ENCODE results near the gene NLRC5.

NLRC5 gene

DNA sequence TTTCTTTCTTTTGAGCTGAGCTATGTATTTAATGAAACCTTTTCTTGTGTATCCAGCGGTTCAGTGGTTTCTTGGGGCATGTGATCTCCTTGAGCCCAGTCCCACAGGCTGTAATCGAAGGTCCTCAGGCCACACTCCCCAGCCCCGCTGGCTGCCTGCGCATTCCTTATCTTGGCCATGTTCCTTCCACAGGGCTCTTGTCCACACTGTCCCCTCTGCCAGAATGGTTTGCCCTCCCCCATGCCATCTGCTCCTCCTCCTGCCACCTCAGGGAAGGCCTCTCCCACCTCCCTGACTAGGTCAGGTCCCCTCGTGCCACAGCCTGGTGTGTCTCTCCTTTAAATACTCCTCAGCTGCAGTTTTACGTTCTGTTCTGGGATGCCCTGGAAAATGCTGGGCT, 12.1 kb upstream of the NLRC5 start:
- peaks cover 15% of the 10 kb centered on the region for H3K4me1 ChIP-seq (ENCODE audit: low read length)
- TF ChIP-seq, protein P1, sequence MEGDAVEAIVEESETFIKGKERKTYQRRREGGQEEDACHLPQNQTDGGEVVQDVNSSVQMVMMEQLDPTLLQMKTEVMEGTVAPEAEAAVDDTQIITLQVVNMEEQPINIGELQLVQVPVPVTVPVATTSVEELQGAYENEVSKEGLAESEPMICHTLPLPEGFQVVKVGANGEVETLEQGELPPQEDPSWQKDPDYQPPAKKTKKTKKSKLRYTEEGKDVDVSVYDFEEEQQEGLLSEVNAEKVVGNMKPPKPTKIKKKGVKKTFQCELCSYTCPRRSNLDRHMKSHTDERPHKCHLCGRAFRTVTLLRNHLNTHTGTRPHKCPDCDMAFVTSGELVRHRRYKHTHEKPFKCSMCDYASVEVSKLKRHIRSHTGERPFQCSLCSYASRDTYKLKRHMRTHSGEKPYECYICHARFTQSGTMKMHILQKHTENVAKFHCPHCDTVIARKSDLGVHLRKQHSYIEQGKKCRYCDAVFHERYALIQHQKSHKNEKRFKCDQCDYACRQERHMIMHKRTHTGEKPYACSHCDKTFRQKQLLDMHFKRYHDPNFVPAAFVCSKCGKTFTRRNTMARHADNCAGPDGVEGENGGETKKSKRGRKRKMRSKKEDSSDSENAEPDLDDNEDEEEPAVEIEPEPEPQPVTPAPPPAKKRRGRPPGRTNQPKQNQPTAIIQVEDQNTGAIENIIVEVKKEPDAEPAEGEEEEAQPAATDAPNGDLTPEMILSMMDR (IDR thresholded peaks at IDR 0.05; ENCODE audit: low read length) = no peak
- no peak for TF ChIP-seq EZH2 (optimal IDR thresholded peaks at IDR 0.05; ENCODE audit: low read depth, low read length)
- TF ChIP-seq EZH2phosphoT487 (IDR thresholded peaks at IDR 0.05; ENCODE audit: low read length) = no peak

GRCh38 chr16:56977823-56978430, 11.4 kb upstream of the NLRC5 start:
- no peak overlapping the region for H2AFZ ChIP-seq (ENCODE audit: low read length)
- no peak overlapping the region for H3K27ac ChIP-seq (ENCODE audit: low read length)
- no peak overlapping the region for H3K4me3 ChIP-seq (ENCODE audit: low read length)
- H3K27me3 ChIP-seq (replicated peaks; ENCODE audit: insufficient read depth, low read length) = peaks cover 66% of the 10 kb centered on the region
- H3K4me2 ChIP-seq (ENCODE audit: low read depth, low read length) = no peak overlapping the region
- no peak for DNase-seq
- no peaks in the 10 kb centered on the region for H3K36me3 ChIP-seq (replicated peaks; ENCODE audit: insufficient read depth, low read length)
- H3K9ac ChIP-seq (ENCODE audit: low read length) = no peak overlapping the region
- H3K9me2 ChIP-seq (replicated peaks; ENCODE audit: insufficient read depth, low read length) = no peaks in the 10 kb centered on the region
- H3F3A ChIP-seq (ENCODE audit: insufficient read depth, low read length) = peaks cover 6% of the 10 kb centered on the region
- TF ChIP-seq EZH2phosphoT487 (IDR thresholded peaks at IDR 0.05; ENCODE audit: low read length) (no peak), EZH2 (optimal IDR thresholded peaks at IDR 0.05; ENCODE audit: low read depth, low read length) (no peak)
- TF ChIP-seq, protein P1 (IDR thresholded peaks at IDR 0.05; ENCODE audit: low read length) = no peak
- peaks cover 15% of the 10 kb centered on the region for H3K4me1 ChIP-seq (ENCODE audit: low read length)
- no peaks in the 10 kb centered on the region for H3K9me3 ChIP-seq (replicated peaks; ENCODE audit: insufficient read depth, low read length)
- no peaks in the 10 kb centered on the region for H3K79me2 ChIP-seq (ENCODE audit: low read length)
- no peaks in the 10 kb centered on the region; the same call in 1 of the 2 replicates for H4K20me1 ChIP-seq (ENCODE audit: insufficient read depth, low read length)

More for the DNA sequence above, 12.1 kb upstream of the NLRC5 start:
- Histone ChIP-seq H3F3A (ENCODE audit: insufficient read depth, low read length) (peaks cover 6% of the 10 kb centered on the region), H3K4me3 (ENCODE audit: low read length) (no peak overlapping the region), H3K27ac (ENCODE audit: low read length) (no peak overlapping the region), H3K4me2 (ENCODE audit: low read depth, low read length) (no peak overlapping the region), H4K20me1 (ENCODE audit: insufficient read depth, low read length) (no peaks in the 10 kb centered on the region; the same call in 1 of the 2 replicates), H2AFZ (ENCODE audit: low read length) (no peak overlapping the region), H3K36me3 (replicated peaks; ENCODE audit: insufficient read depth, low read length) (no peaks in the 10 kb centered on the region), H3K79me2 (ENCODE audit: low read length) (no peaks in the 10 kb centered on the region), H3K27me3 (replicated peaks; ENCODE audit: insufficient read depth, low read length) (peaks cover 59% of the 10 kb centered on the region), H3K9ac (ENCODE audit: low read length) (no peak overlapping the region), H3K9me3 (replicated peaks; ENCODE audit: insufficient read depth, low read length) (no peaks in the 10 kb centered on the region), H3K9me2 (replicated peaks; ENCODE audit: insufficient read depth, low read length) (no peaks in the 10 kb centered on the region)
- no peak for DNase-seq

GRCh38 chr16:56980201-56980535, 9.2 kb upstream of the NLRC5 start:
- no peak overlapping the region for H3K27ac ChIP-seq (ENCODE audit: low read length)

More at GRCh38 chr16:56980201-56980535, 9.2 kb upstream of the NLRC5 start:
- TF ChIP-seq EZH2 (optimal IDR thresholded peaks at IDR 0.05; ENCODE audit: low read depth, low read length) = no peak
- TF ChIP-seq EZH2phosphoT487 (IDR thresholded peaks at IDR 0.05; ENCODE audit: low read length) = no peak
- TF ChIP-seq, protein P1 (IDR thresholded peaks at IDR 0.05; ENCODE audit: low read length) = no peak
- no peak overlapping the region for H3K4me3 ChIP-seq (ENCODE audit: low read length)
- H4K20me1 ChIP-seq (ENCODE audit: insufficient read depth, low read length) = no peaks in the 10 kb centered on the region; the same call in 1 of the 2 replicates
- no peaks in the 10 kb centered on the region for H3K79me2 ChIP-seq (ENCODE audit: low read length)
- H3K4me2 ChIP-seq (ENCODE audit: low read depth, low read length) = no peak overlapping the region
- H3K4me1 ChIP-seq (ENCODE audit: low read length) = no peaks in the 10 kb centered on the region
- no peak overlapping the region for H3K9ac ChIP-seq (ENCODE audit: low read length)
- no peaks in the 10 kb centered on the region for H3K9me3 ChIP-seq (replicated peaks; ENCODE audit: insufficient read depth, low read length)
- DNase-seq = no peak
- no peaks in the 10 kb centered on the region for H3K9me2 ChIP-seq (replicated peaks; ENCODE audit: insufficient read depth, low read length)
- H3K36me3 ChIP-seq (replicated peaks; ENCODE audit: insufficient read depth, low read length) = no peaks in the 10 kb centered on the region
- H2AFZ ChIP-seq (ENCODE audit: low read length) = no peak overlapping the region
- H3K27me3 ChIP-seq (replicated peaks; ENCODE audit: insufficient read depth, low read length) = peaks cover 82% of the 10 kb centered on the region
- no peaks in the 10 kb centered on the region; the same call in 1 of the 2 replicates for H3F3A ChIP-seq (ENCODE audit: insufficient read depth, low read length)
